GM21529 (cell line): ENCODE results near the gene LRRFIP1.

Experiments used
- ATAC-seq: cut with Tn5 transposase; IDR thresholded peaks from one replicate; pipeline ENCODE4 v1.9.1; 2021; ENCODE audit not compliant: unreplicated experiment

Gene LRRFIP1

GRCh38 chr2:237617587-237617982, 9.8 kb upstream of the LRRFIP1 start:
- no peak for ATAC-seq

- no peak for ATAC-seq
These were observed 8.9 kb upstream of the LRRFIP1 start for GRCh38 chr2:237618449-237618848.

- no peak for ATAC-seq
These were observed 3.7 kb upstream of the LRRFIP1 start for GRCh38 chr2:237623428-237624403.

- ATAC-seq: no peak
These were observed 2.8 kb upstream of the LRRFIP1 start for GRCh38 chr2:237624565-237624964.

GRCh38 chr2:237625216-237625705, 2.1 kb upstream of the LRRFIP1 start:
- ATAC-seq: no peak

GRCh38 chr2:237625777-237626176, 1.6 kb upstream of the LRRFIP1 start:
- ATAC-seq: no peak

GRCh38 chr2:237626813-237627440, 460 bp upstream of the LRRFIP1 start:
- ATAC-seq: no peak

- ATAC-seq: no peak
These were observed 1.1 kb downstream of the LRRFIP1 start for GRCh38 chr2:237628247-237629187.

GRCh38 chr2:237629188-237629534, 1.8 kb downstream of the LRRFIP1 start:
- ATAC-seq: no peak

- ATAC-seq: no peak
These were observed 2.4 kb downstream of the LRRFIP1 start for GRCh38 chr2:237629739-237630138.

- no peak for ATAC-seq
These were observed 3.0 kb downstream of the LRRFIP1 start for GRCh38 chr2:237630216-237631000.

- no peak for ATAC-seq
These were observed 3.8 kb downstream of the LRRFIP1 start for GRCh38 chr2:237631007-237631785.

GRCh38 chr2:237631801-237632585, 4.6 kb downstream of the LRRFIP1 start:
- ATAC-seq: no peak

GRCh38 chr2:237633061-237633561, 5.7 kb downstream of the LRRFIP1 start:
- no peak for ATAC-seq

GRCh38 chr2:237636578-237636977, 9.2 kb downstream of the LRRFIP1 start:
- ATAC-seq: no peak

- ATAC-seq: no peak
These were observed 10.2 kb downstream of the LRRFIP1 start for GRCh38 chr2:237637429-237638135.

- no peak for ATAC-seq
These were observed 10.8 kb downstream of the LRRFIP1 start for GRCh38 chr2:237638176-237638575.
